ENCODE measurements around the gene RHEBL1.

RHEBL1 gene

GRCh38 chr12:49031573-49032161, 38.1 kb downstream of the RHEBL1 start:
- TF ChIP-seq CTCF (IDR thresholded peaks at IDR 0.05; ENCODE audit: low read depth, low read length, missing control alignments): no peak
- H3K4me3 ChIP-seq (replicated peaks; ENCODE audit: low read depth, low read length): no peak overlapping the region
- no peak for DNase-seq (ENCODE audit: extremely low read depth, low read depth)

GRCh38 chr12:49030714-49031572, 38.8 kb downstream of the RHEBL1 start:
- TF ChIP-seq CTCF (IDR thresholded peaks at IDR 0.05; ENCODE audit: low read depth, low read length, missing control alignments): no peak
- no peak overlapping the region for H3K4me3 ChIP-seq (replicated peaks; ENCODE audit: low read depth, low read length)
- DNase-seq (ENCODE audit: extremely low read depth, low read depth): no peak

GRCh38 chr12:49030119-49030518, 39.7 kb downstream of the RHEBL1 start:
- TF ChIP-seq CTCF (IDR thresholded peaks at IDR 0.05; ENCODE audit: low read depth, low read length, missing control alignments): no peak
- H3K4me3 ChIP-seq (replicated peaks; ENCODE audit: low read depth, low read length): no peak overlapping the region
- DNase-seq (ENCODE audit: extremely low read depth, low read depth): no peak

- DNase-seq (ENCODE audit: extremely low read depth, low read depth): no peak
- no peak overlapping the region for H3K4me3 ChIP-seq (replicated peaks; ENCODE audit: low read depth, low read length)
- TF ChIP-seq CTCF (IDR thresholded peaks at IDR 0.05; ENCODE audit: low read depth, low read length, missing control alignments): no peak
These were observed 41.0 kb downstream of the RHEBL1 start for GRCh38 chr12:49028666-49029275.

GRCh38 chr12:49027846-49028555, 41.8 kb downstream of the RHEBL1 start:
- no peak for TF ChIP-seq CTCF (IDR thresholded peaks at IDR 0.05; ENCODE audit: low read depth, low read length, missing control alignments)
- H3K4me3 ChIP-seq (replicated peaks; ENCODE audit: low read depth, low read length): no peak overlapping the region
- no peak for DNase-seq (ENCODE audit: extremely low read depth, low read depth)

- no peak for TF ChIP-seq CTCF (IDR thresholded peaks at IDR 0.05; ENCODE audit: low read depth, low read length, missing control alignments)
- no peak for DNase-seq (ENCODE audit: extremely low read depth, low read depth)
- H3K4me3 ChIP-seq (replicated peaks; ENCODE audit: low read depth, low read length): no peak overlapping the region
These were observed 42.9 kb downstream of the RHEBL1 start for GRCh38 chr12:49026678-49027480.
